Measurements from ENCODE around the gene SLC16A1.
"Not testable (repeated sequence)": the region's sequence is repeated elsewhere in the genome, so short reads cannot be mapped to it uniquely, and the experiment has no call there.

The SLC16A1 gene

DNA sequence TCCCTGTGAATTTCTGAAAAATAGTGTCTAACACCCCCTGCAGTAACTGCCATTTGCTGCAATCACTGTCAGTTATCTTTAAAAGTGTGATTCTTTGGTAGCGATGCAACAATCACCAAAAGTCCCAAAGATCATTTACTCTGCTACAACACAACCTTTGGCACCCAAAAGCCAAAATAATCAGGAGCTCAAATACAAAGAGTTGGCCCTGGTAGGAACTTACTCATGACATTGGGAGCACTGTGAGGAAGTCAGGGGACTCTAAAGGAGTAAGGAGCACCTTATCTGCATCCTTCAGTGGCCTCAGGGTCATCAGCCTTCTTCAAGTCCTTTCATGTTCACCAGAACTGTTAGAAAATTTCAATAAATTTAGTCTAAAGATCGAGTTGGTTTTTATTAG lies 54.6 kb downstream of the SLC16A1 start:
- TF ChIP-seq, protein P1, sequence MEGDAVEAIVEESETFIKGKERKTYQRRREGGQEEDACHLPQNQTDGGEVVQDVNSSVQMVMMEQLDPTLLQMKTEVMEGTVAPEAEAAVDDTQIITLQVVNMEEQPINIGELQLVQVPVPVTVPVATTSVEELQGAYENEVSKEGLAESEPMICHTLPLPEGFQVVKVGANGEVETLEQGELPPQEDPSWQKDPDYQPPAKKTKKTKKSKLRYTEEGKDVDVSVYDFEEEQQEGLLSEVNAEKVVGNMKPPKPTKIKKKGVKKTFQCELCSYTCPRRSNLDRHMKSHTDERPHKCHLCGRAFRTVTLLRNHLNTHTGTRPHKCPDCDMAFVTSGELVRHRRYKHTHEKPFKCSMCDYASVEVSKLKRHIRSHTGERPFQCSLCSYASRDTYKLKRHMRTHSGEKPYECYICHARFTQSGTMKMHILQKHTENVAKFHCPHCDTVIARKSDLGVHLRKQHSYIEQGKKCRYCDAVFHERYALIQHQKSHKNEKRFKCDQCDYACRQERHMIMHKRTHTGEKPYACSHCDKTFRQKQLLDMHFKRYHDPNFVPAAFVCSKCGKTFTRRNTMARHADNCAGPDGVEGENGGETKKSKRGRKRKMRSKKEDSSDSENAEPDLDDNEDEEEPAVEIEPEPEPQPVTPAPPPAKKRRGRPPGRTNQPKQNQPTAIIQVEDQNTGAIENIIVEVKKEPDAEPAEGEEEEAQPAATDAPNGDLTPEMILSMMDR (IDR thresholded peaks at IDR 0.05; ENCODE audit: low read length, missing control alignments) = no peak
- H3K4me3 ChIP-seq (replicated peaks; ENCODE audit: low read depth, low read length) = no peak overlapping the region
- no peak for DNase-seq (ENCODE audit: low read depth)

DNA sequence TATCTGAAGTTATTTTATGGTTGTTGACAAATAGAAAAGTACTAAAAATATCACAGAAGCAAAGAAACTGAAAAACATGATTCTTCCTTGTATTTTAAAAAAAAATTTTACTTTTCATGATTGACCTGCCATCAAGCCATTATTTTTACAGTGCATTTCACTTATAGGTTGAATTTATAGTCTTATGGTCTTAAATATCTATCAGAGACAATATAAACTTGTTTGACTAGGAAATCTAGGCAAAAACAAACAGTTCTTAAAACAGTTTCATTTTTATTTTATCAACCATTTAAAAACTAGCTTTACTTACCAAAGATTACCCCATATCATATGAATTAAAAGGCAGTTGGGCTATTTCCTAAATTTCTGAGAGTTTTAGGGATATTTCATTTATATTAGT lies 59.2 kb downstream of the SLC16A1 start:
- TF ChIP-seq, protein P1 (IDR thresholded peaks at IDR 0.05; ENCODE audit: low read length, missing control alignments) = no peak
- no peak for DNase-seq (ENCODE audit: low read depth)
- no peak overlapping the region for H3K4me3 ChIP-seq (replicated peaks; ENCODE audit: low read depth, low read length)

DNA sequence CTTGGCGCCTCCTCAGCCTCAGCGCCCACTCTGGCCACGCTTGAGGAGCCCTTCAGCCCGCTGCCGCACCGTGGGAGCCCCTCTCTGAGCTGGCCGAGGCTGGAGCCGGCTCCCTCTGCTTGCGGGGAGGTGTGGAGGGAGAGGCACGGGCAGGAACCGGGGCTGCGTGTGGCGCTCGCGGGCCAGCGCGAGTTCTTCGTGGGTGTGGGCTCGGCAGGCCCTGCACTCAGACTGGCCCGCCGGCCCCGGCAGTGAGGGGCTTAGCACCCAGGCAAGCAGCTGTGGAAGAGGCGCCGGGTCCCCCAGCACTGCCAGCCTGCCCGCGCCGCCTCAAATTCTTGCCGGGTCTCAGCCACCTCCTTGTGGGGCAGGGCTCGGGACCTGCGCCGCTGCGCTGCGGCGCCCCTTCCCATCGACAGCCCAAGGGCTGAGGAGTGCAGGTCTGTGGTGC lies 61.4 kb downstream of the SLC16A1 start:
- no peak for DNase-seq (ENCODE audit: low read depth)
- TF ChIP-seq, protein P1 (IDR thresholded peaks at IDR 0.05; ENCODE audit: low read length, missing control alignments) = no peak
- H3K4me3 ChIP-seq (replicated peaks; ENCODE audit: low read depth, low read length) = no peak overlapping the region

DNA sequence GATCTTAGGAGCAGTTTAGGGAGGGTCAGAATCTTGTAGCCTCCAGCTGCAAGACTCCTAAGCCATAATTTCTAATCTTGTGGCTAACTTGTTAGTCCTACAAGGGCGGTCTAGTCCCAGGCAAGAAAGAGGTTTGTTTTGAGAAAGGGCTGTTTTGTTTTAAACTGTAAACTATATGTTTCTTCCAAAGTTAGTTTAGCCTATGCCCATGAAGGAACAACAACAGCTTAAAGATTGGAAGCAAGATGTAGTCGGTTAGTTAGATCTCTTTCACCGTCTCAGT lies 62.0 kb downstream of the SLC16A1 start:
- DNase-seq (ENCODE audit: low read depth) = no peak
- H3K4me3 ChIP-seq (replicated peaks; ENCODE audit: low read depth, low read length) = no peak overlapping the region
- TF ChIP-seq, protein P1 (IDR thresholded peaks at IDR 0.05; ENCODE audit: low read length, missing control alignments) = no peak

DNA sequence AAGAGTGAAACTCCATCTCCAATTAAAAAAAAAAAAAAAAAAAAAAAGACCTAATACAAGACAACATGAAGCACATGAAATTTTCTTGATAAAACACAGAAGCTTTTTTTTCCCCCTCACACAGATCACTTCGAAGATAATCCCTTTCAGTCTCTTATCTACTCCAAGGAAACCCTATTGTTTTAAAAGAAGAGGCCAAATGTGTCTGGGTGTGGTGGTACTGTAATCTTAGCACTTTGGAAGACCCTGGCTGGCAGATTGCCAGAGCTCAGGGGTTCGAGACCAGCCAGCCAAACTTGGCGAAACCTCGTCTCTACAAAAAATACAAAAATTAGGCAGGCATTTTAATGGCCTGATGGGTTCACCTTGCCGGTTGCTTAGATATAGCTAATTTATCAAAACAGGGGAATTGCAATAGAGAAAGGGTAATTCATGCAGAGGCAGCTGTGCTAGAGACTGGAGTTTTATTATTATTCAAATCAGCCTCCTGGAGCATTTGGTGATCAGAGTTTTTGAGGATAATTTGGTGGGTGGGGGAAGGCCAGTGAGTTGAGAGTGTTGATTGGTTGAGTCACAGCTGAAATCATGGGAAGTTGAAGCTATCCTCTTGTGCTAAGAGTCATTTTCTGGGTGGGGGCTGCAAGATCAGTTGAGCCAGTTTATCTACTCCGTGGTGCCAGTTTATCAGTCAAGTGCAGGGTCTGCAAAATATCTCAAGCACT lies 62.5 kb downstream of the SLC16A1 start:
- DNase-seq (ENCODE audit: low read depth) = no peak
- no peak overlapping the region for H3K4me3 ChIP-seq (replicated peaks; ENCODE audit: low read depth, low read length)
- TF ChIP-seq, protein P1 (IDR thresholded peaks at IDR 0.05; ENCODE audit: low read length, missing control alignments) = no peak

DNA sequence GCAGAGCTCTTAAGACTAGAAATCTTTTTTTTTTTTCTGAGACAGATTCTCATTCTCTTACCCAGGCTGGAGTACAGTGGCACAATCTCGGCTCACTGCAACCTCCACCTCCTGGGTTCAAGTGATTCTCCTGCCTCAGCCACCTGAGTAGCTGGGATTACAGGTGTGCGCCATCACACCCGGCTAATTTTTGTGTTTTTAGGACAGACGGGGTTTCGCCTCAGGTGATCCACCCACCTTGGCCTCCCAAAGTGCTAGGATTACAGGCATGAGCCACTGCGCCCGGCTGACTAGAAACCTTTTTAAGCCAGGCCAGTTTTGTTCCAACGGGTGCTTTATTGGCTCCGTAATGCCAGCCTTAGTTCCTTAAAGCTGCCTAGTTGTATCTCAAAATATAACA lies 66.1 kb downstream of the SLC16A1 start:
- H3K4me3 ChIP-seq (replicated peaks; ENCODE audit: low read depth, low read length); DNase-seq (ENCODE audit: low read depth): not testable (repeated sequence)

DNA sequence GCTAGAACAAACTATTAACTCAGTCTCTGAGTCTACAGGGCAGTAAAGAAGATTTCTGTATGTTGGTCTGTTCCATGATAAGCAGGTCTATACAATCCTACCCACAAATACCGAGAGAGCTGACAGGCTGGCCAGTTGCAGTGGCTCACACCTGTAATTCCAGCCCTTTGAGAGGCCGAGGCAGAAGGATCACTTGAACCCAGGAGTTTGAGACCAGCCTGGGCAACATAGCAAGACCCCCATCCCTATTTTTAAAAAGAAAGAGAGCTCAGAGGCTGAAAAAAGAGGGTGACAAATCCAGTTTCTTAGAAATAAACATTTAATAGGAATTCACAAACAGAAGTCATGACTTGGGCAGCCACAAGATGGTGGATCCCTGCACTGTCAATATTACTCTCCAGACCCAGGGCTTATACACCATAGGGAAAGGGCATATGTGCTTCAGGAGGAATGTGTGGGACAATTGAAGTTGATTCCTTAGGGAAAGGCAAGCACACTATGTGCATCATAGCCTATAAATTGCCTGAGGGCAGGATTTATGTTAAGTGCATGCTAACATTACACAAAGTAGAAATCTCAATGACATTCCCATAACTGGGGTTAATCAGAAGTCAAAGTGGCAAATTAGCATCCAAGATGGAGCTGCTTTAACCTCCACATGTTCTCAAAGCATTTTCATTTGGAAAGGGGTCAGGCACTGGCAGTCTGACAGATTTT lies 66.8 kb downstream of the SLC16A1 start:
- no peak for DNase-seq (ENCODE audit: low read depth)
- H3K4me3 ChIP-seq (replicated peaks; ENCODE audit: low read depth, low read length) = no peak overlapping the region
- TF ChIP-seq, protein P1 (IDR thresholded peaks at IDR 0.05; ENCODE audit: low read length, missing control alignments) = no peak
